MM.1S (cell line): ENCODE results near the gene ETV6.

Experiments
- DNase-seq: peaks from one replicate; pipeline ENCODE4 v3.0.0-alpha.2; 2015
- H2AFZ ChIP-seq: fragments of 300-600 bp; sonication (generic); 2 replicates; pipeline ENCODE4 v1.6.0; 2016; ENCODE audit warnings: antibody characterized with exemption, low read length
- H3F3A ChIP-seq: fragments of 300-600 bp; sonication (generic); 2 replicates; pipeline ENCODE4 v1.6.1; 2016; ENCODE audit warnings: mild to moderate bottlenecking, antibody characterized with exemption, low read length, moderate library complexity, mixed read lengths; ENCODE audit not compliant: insufficient read depth
- H3K27ac ChIP-seq: fragments of 300-600 bp; sonication (generic); 2 replicates; pipeline ENCODE4 v1.5.1; 2016; ENCODE audit warnings: mild to moderate bottlenecking, low read length
- H3K27me3 ChIP-seq: fragments of 300-600 bp; sonication (generic); replicated peaks from 2 replicates; pipeline ENCODE4 v1.6.0; 2016; ENCODE audit warnings: low read length; ENCODE audit not compliant: insufficient read depth
- H3K36me3 ChIP-seq: fragments of 300-600 bp; sonication (generic); replicated peaks from 2 replicates; pipeline ENCODE4 v1.6.1; 2016; ENCODE audit warnings: mild to moderate bottlenecking, low read length, mixed read lengths; ENCODE audit not compliant: insufficient read depth
- H3K4me1 ChIP-seq: fragments of 300-600 bp; sonication (generic); 2 replicates; pipeline ENCODE4 v1.6.1; 2016; ENCODE audit warnings: low read length, mixed read lengths
- H3K4me2 ChIP-seq: fragments of 300-600 bp; sonication (generic); 2 replicates; pipeline ENCODE4 v1.6.0; 2016; ENCODE audit warnings: low read depth, low read length
- H3K4me3 ChIP-seq: fragments of 300-600 bp; sonication (generic); 2 replicates; pipeline ENCODE4 v1.5.1; 2016; ENCODE audit warnings: low read length, mixed read lengths
- H3K79me2 ChIP-seq: fragments of 300-600 bp; sonication (generic); 2 replicates; pipeline ENCODE4 v1.6.1; 2016; ENCODE audit warnings: mixed run types, low read length, mixed read lengths
- H3K9ac ChIP-seq: fragments of 300-600 bp; sonication (generic); 2 replicates; pipeline ENCODE4 v1.6.1; 2016; ENCODE audit warnings: low read length, mixed read lengths
- H3K9me2 ChIP-seq: fragments of 300-600 bp; sonication (generic); replicated peaks from 2 replicates; pipeline ENCODE4 v1.6.1; 2016; ENCODE audit warnings: mild to moderate bottlenecking, low read length, mixed read lengths; ENCODE audit not compliant: insufficient read depth
- H3K9me3 ChIP-seq: fragments of 300-600 bp; sonication (generic); replicated peaks from 2 replicates; pipeline ENCODE4 v1.6.1; 2016; ENCODE audit warnings: mild to moderate bottlenecking, low read length, mixed read lengths; ENCODE audit not compliant: insufficient read depth
- H4K20me1 ChIP-seq: fragments of 300-600 bp; sonication (generic); 2 replicates; pipeline ENCODE4 v1.6.1; 2016; ENCODE audit warnings: mild to moderate bottlenecking, low read length, moderate library complexity, mixed read lengths; ENCODE audit not compliant: insufficient read depth
- EZH2 ChIP-seq: fragments of 300-600 bp; sonication (generic); optimal IDR thresholded peaks from 2 replicates; pipeline ENCODE3; 2017; ENCODE audit warnings: low read depth, mild to moderate bottlenecking, antibody characterized with exemption, low read length, mixed read lengths
- EZH2phosphoT487 ChIP-seq: fragments of 300-600 bp; sonication (generic); IDR thresholded peaks from 2 replicates; pipeline ENCODE4 v1.6.1; 2018; ENCODE audit warnings: antibody characterized with exemption, low read length
- TF ChIP-seq, protein P1 (sequence below): fragments of 300-600 bp; sonication (generic); IDR thresholded peaks from 2 replicates; pipeline ENCODE4 v1.5.1; 2016; ENCODE audit warnings: antibody characterized with exemption, low read length, mixed read lengths

The ETV6 gene

DNA sequence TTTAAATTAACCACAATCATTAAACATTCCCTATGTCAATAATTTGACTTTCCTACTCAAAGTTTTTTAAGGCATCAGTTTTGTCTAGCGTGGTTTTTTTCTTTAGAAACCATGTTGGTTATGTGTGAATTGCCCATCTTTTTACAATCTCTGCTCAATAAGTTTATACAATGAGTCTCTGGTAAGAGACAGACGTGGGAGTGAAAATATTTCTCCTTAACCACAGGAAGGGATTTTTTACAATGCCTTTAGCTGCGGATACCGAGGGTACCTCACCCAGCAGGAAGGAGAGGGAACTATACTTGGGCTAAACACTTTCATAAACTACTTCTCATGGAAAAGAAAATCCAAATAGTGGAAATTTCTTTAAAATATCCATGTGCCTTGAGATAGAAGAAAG, 229.8 kb downstream of the ETV6 start:
- Histone ChIP-seq H3K4me2 (no peak overlapping the region), H4K20me1 (no peaks in the 10 kb centered on the region), H3K4me3 (no peak overlapping the region), H3K9ac (no peak overlapping the region), H3K9me3 (no peaks in the 10 kb centered on the region), H3K79me2 (no peaks in the 10 kb centered on the region), H3K27me3 (no peaks in the 10 kb centered on the region), H3K36me3 (no peaks in the 10 kb centered on the region), H3K9me2 (no peaks in the 10 kb centered on the region), H3K4me1 (no peaks in the 10 kb centered on the region), H3K27ac (no peak overlapping the region), H2AFZ (no peak overlapping the region), H3F3A (no peaks in the 10 kb centered on the region)
- TF ChIP-seq, protein P1, sequence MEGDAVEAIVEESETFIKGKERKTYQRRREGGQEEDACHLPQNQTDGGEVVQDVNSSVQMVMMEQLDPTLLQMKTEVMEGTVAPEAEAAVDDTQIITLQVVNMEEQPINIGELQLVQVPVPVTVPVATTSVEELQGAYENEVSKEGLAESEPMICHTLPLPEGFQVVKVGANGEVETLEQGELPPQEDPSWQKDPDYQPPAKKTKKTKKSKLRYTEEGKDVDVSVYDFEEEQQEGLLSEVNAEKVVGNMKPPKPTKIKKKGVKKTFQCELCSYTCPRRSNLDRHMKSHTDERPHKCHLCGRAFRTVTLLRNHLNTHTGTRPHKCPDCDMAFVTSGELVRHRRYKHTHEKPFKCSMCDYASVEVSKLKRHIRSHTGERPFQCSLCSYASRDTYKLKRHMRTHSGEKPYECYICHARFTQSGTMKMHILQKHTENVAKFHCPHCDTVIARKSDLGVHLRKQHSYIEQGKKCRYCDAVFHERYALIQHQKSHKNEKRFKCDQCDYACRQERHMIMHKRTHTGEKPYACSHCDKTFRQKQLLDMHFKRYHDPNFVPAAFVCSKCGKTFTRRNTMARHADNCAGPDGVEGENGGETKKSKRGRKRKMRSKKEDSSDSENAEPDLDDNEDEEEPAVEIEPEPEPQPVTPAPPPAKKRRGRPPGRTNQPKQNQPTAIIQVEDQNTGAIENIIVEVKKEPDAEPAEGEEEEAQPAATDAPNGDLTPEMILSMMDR: no peak
- TF ChIP-seq EZH2phosphoT487: no peak
- TF ChIP-seq EZH2: no peak
- DNase-seq: no peak

DNA sequence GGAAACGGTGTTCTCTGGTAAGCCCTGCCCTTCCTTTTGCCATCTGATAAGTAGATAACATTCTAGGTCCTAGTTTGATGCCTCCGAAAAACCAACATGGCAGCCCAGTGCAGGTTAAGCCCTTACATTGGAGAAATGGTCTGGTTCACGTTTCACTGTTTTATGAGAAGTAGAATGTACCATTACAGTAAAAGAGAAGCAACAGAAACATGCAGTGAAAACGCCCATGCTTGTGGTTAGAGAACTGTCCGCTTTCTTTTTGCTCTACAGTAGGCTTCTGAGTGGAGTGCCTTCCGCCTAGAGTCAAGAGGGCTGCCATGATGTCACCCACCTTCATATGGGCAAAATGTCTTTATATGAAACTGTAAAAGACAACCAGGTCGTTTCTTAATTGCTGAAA, 230.9 kb downstream of the ETV6 start:
- Histone ChIP-seq H3K4me2 (no peak overlapping the region), H3K9ac (no peak overlapping the region), H3K27ac (no peak overlapping the region), H3K36me3 (no peaks in the 10 kb centered on the region), H3K9me2 (no peaks in the 10 kb centered on the region), H3K9me3 (no peaks in the 10 kb centered on the region), H3K79me2 (no peaks in the 10 kb centered on the region), H3F3A (no peaks in the 10 kb centered on the region), H3K4me3 (no peak overlapping the region), H3K27me3 (no peaks in the 10 kb centered on the region), H2AFZ (no peak overlapping the region), H4K20me1 (no peaks in the 10 kb centered on the region), H3K4me1 (no peaks in the 10 kb centered on the region)
- TF ChIP-seq, protein P1: no peak
- TF ChIP-seq EZH2phosphoT487 (no peak), EZH2 (no peak)
- no peak for DNase-seq

DNA sequence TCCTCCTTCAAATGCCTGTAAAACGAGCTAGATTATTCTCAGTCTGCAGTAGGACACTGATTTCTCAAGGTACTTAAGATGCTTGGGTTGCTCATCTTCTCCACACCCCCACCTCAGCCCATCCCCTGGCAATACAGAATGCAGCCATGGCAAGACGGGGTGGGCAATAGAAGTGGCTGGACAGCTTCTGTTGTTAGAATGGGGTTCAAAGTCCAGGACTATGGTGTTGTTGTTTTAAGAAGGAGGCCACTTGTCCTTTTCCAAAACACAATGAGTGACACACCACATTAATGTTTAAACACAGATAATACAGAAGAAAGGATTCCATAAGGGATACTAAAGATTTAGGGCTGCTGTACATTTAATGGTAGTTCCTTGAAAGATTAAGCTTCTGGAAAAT, 232.4 kb downstream of the ETV6 start:
- Histone ChIP-seq H3K27me3 (no peaks in the 10 kb centered on the region), H3K9me3 (no peaks in the 10 kb centered on the region), H3K9ac (no peak overlapping the region), H3K9me2 (no peaks in the 10 kb centered on the region), H3F3A (no peaks in the 10 kb centered on the region), H2AFZ (no peak overlapping the region), H3K36me3 (no peaks in the 10 kb centered on the region), H3K79me2 (no peaks in the 10 kb centered on the region), H4K20me1 (no peaks in the 10 kb centered on the region), H3K27ac (no peak overlapping the region), H3K4me2 (no peak overlapping the region), H3K4me1 (no peaks in the 10 kb centered on the region), H3K4me3 (no peak overlapping the region)
- DNase-seq: no peak
- no peak for TF ChIP-seq EZH2phosphoT487
- TF ChIP-seq EZH2: no peak
- TF ChIP-seq, protein P1: no peak
